AG04450 (cell line): ENCODE measurements around the gene CCDC167. TPM values are rescaled to one million over a fixed set of nuclear protein-coding genes. Genes with fewer than 3 reads are reported as not detected.

Experiments used
- CTCF ChIA-PET: fragments of 300-600, 350-600 bp; formaldehyde crosslinking; extraction: SDS; loops from one replicate; lab custom pipeline; 2022; ENCODE audit warnings: antibody characterized with exemption, inconsistent platforms; lab: Charles Lee
- POLR2A ChIA-PET: fragments of 350-600 bp; formaldehyde crosslinking; extraction: SDS; loops from one replicate; lab custom pipeline; 2021; ENCODE audit warnings: antibody characterized with exemption, inconsistent platforms; lab: Yijun Ruan, JAX
- DNase-seq: peaks from one replicate; pipeline ENCODE4 v3.0.0-alpha.2; 2011; ENCODE audit warnings: low read depth, low spot score
- H3K27ac ChIP-seq: one replicate; pipeline ENCODE4 v1.5.1; 2012; ENCODE audit warnings: low read depth, low read length, control low read depth
- H3K27me3 ChIP-seq: one replicate; pipeline ENCODE4 v1.6.0; 2012; ENCODE audit warnings: low read length; ENCODE audit not compliant: control insufficient read depth, insufficient read depth
- H3K4me3 ChIP-seq: 2 replicates; pipeline ENCODE4 v1.5.1; 2011; ENCODE audit warnings: mild to moderate bottlenecking, low read depth, low read length, control low read depth
- H3K9me3 ChIP-seq: 2 replicates; pipeline ENCODE4 v1.5.1; 2012; ENCODE audit warnings: low read length; ENCODE audit not compliant: control insufficient read depth, insufficient read depth
- polyA plus RNA-seq: library from polyadenylated mRNA; depleted of rRNA; stranded (reverse); fragments of >200 nt; gene quantifications from 2 replicates; pipeline ENCODE4 v1.2.3, GENCODE V29; 2011
- TF ChIP-seq, protein P1 (sequence below): IDR thresholded peaks from 2 replicates; pipeline ENCODE4 v1.5.1; 2011; ENCODE audit warnings: low read depth, low read length, control low read depth, inconsistent platforms

Gene CCDC167
- polyA plus RNA-seq, 1 experiment, result 27.3 TPM

DNA sequence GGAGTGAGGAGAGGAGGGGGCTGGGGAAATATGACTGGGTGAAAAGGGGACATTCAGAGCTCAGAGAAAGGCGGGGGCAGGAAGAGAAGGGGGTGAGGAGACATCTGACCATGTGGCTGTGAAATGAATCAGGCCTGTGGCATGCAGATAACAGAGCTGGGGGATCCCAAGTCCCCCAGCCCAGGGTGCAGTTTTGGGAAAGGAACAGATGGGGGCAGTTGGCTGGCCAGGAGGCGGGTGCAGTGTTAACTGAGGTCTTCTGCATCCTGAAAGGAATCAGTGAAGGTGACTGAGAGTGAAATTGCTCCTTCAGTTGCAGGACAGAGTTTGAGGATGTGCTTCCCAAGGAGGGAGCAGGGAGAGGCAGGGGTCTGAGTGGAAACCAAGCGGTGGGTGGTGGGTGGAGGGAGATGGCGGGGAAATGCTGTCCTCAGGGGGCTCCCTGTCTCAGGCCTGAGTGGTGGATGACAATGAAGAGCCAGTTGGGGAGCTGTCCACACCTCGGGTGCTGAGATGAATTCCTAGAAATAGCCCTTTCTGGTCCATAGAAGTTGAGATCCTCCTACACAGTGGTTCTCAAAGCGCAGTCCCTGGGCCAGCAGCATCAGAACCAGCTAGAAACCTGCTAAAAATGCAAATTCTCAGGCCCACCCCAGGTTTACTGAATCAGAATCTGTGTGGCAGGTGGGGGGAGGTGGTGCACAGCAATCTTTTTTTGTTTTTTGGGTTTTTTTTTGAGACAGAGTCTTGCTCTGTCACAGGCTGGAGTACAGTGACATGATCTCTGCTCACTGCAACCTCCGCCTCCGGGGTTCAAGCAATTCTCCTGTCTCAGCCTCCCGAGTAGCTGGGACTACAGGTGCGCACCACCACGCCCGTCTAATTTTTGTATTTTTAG is 26.0 kb upstream of the CCDC167 start:
- Histone ChIP-seq H3K4me3 (no peak overlapping the region), H3K27me3 (peaks cover 37% of the 10 kb centered on the region), H3K27ac (no peak overlapping the region), H3K9me3 (no peaks in the 10 kb centered on the region)
- POLR2A ChIA-PET, result interaction anchor here (0.7 kb wide), 1 partner anchor 12 kb away, joined by 5 read pairs; no protein-coding TSS in a partner anchor
- CTCF ChIA-PET, result interaction anchor here (0.9 kb wide), 1 partner anchor 13 kb away, joined by 6 read pairs; no protein-coding TSS in a partner anchor
- TF ChIP-seq, protein P1, sequence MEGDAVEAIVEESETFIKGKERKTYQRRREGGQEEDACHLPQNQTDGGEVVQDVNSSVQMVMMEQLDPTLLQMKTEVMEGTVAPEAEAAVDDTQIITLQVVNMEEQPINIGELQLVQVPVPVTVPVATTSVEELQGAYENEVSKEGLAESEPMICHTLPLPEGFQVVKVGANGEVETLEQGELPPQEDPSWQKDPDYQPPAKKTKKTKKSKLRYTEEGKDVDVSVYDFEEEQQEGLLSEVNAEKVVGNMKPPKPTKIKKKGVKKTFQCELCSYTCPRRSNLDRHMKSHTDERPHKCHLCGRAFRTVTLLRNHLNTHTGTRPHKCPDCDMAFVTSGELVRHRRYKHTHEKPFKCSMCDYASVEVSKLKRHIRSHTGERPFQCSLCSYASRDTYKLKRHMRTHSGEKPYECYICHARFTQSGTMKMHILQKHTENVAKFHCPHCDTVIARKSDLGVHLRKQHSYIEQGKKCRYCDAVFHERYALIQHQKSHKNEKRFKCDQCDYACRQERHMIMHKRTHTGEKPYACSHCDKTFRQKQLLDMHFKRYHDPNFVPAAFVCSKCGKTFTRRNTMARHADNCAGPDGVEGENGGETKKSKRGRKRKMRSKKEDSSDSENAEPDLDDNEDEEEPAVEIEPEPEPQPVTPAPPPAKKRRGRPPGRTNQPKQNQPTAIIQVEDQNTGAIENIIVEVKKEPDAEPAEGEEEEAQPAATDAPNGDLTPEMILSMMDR, result no peak
- no peak for DNase-seq

DNA sequence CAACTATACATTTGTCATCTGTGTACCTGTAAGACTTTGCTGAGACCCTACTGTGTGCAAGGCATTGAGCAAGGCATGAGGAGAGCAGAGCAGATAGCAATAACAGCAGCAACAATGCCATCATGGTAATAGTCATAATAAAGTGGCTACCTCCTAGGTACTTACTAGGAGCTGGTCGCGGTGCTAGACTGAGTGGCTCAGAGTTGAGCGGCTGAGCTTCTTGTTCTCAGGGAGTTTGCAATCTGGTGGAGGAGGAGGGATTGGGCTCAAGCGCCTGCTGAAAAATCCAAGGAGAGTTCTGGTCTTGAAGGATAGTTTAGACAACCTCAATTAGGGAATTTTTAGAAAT is 25.3 kb upstream of the CCDC167 start:
- Histone ChIP-seq H3K9me3 (no peaks in the 10 kb centered on the region), H3K4me3 (no peak overlapping the region), H3K27me3 (peaks cover 35% of the 10 kb centered on the region), H3K27ac (no peak overlapping the region)
- ChIA-PET CTCF (interaction anchor here (0.9 kb wide), 1 partner anchor 12 kb away, joined by 6 read pairs; no protein-coding TSS in a partner anchor), POLR2A (interaction anchor here (0.7 kb wide), 1 partner anchor 12 kb away, joined by 5 read pairs; no protein-coding TSS in a partner anchor)
- no peak for DNase-seq
- TF ChIP-seq, protein P1, result no peak

DNA sequence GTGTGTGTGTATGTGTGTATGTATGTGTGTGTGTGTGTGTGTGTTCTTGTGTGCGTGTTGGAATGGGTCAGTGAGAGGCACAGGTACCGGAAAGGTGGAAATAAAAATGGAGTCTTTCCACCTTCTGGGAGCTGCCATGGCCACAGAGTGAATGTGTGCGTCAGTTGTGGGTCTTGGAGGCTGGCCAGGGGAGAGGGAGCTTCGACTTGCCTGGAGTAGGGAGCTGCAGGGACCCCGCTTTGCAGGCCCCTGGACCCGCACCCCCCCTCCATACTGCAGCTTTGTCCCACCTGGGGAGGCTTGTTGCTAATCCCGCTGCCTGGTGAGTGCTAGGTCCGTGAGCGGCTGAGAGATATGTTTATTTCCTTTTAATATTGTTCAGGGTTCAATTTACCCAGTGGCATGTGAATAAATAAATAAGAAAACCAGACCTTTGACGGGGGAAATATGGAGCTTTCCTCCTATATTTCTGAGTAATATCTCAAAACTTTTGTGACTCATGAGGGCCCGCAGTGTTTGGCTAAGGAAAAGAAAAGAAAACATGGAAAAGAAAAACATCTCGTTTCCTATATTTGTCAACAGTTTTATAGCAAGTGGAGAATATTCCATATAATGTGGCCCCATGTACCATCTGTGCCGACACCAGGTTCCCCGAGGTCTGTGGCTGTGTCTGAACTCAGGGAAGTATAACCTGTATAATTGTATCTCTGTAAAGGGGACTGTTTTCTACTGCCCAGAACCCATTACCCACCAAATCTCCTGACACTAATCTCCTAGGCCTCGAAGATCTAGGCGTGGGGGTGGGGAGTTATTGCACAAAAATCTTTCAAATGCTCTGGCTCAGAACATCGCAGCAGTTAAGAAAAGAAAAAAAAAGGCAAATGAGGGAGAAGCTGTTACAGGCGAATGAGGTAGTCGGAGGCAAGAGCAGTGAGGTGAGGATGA is 24.6 kb upstream of the CCDC167 start:
- ChIA-PET CTCF (interaction anchor here (0.9 kb wide), 1 partner anchor 12 kb away, joined by 6 read pairs; no protein-coding TSS in a partner anchor), POLR2A (interaction anchor here (0.7 kb wide), 1 partner anchor 13 kb away, joined by 5 read pairs; no protein-coding TSS in a partner anchor)
- peaks cover 37% of the 10 kb centered on the region for H3K27me3 ChIP-seq
- H3K4me3 ChIP-seq, result no peak overlapping the region
- TF ChIP-seq, protein P1, result no peak
- peak; percentile 4 for DNase-seq
- no peaks in the 10 kb centered on the region for H3K9me3 ChIP-seq
- no peak overlapping the region for H3K27ac ChIP-seq

DNA sequence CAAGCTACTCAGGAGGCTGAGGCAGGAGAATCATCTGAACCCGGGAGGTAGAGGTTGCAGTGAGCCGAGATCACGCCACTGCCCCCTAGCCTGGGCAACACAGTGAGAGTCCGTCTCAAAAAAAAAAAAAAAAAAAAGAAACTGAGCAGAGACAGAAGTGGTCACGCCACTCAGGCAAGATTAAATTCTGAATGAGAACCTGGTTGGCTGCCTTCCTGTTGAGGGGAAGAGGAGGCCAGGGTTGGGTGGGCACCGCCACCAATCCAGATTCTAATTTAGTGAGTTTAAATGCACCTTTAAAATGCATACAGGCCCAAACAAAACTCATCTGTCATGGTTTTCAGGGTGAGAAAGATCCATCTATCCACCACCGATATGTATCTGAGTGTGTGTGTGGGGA is 23.7 kb upstream of the CCDC167 start:
- Histone ChIP-seq H3K4me3 (no peak overlapping the region), H3K9me3 (no peaks in the 10 kb centered on the region), H3K27ac (no peak overlapping the region), H3K27me3 (peaks cover 36% of the 10 kb centered on the region)
- ChIA-PET CTCF (no interaction called here), POLR2A (no interaction called here)
- TF ChIP-seq, protein P1, result no peak
- DNase-seq, result no peak
